ENCODE results near the gene DZANK1.

Gene DZANK1

GRCh38 chr20:18428490-18429173 is 38.2 kb downstream of the DZANK1 start (continued):
- peak; percentile 92 for TF ChIP-seq ZNF561 (tag by site-specific recombination; IDR thresholded peaks at IDR 0.05; ENCODE audit: borderline replicate concordance)
- no peak for TF ChIP-seq ZNF132 (tag by site-specific recombination; IDR thresholded peaks at IDR 0.05; ENCODE audit: borderline replicate concordance)
- TF ChIP-seq PRDM4 (tag by site-specific recombination; IDR thresholded peaks at IDR 0.05): peak; percentile 94
- no peak for TF ChIP-seq ZNF571 (tag by site-specific recombination; IDR thresholded peaks at IDR 0.05)
- TF ChIP-seq ZNF302 (tag by site-specific recombination; IDR thresholded peaks at IDR 0.05; ENCODE audit: low read depth): no peak
- TF ChIP-seq INSM2 (tag by site-specific recombination; IDR thresholded peaks at IDR 0.05): peak; percentile 51; the same call in 1 of the 2 replicates
- peak; percentile 93 for TF ChIP-seq OVOL3 (tag by site-specific recombination; IDR thresholded peaks at IDR 0.05)
- no peak for TF ChIP-seq ZNF280C (tag by site-specific recombination; IDR thresholded peaks at IDR 0.05)
- TF ChIP-seq ZNF335 (tag by site-specific recombination; conservative IDR thresholded peaks at IDR 0.05): 0 out of 2 replicates have a peak, but pooled peaks have one; percentile 2
- no peak for TF ChIP-seq ZNF114 (tag by site-specific recombination; IDR thresholded peaks at IDR 0.05)
- TF ChIP-seq SP2 (tag by site-specific recombination; IDR thresholded peaks at IDR 0.05): no peak
- TF ChIP-seq ZNF16 (tag by site-specific recombination; IDR thresholded peaks at IDR 0.05; ENCODE audit: low read depth): no peak
- TF ChIP-seq SCRT1 (tag by site-specific recombination; IDR thresholded peaks at IDR 0.05; ENCODE audit: borderline replicate concordance): peak; percentile 69; the same call in 1 of the 2 replicates
- TF ChIP-seq ZNF558 (tag by site-specific recombination; IDR thresholded peaks at IDR 0.05): no peak
- no peak for TF ChIP-seq ZFP37 (tag by site-specific recombination; IDR thresholded peaks at IDR 0.05)
- no peak for TF ChIP-seq ZNF10 (tag by site-specific recombination; IDR thresholded peaks at IDR 0.05)
- no peak for TF ChIP-seq ZNF248 (tag by site-specific recombination; IDR thresholded peaks at IDR 0.05)
- TF ChIP-seq ZNF707 (tag by site-specific recombination; IDR thresholded peaks at IDR 0.05): no peak
- peak; percentile 62 for TF ChIP-seq KLF8 (tag by site-specific recombination; IDR thresholded peaks at IDR 0.05)
- TF ChIP-seq ZNF133 (tag by site-specific recombination; IDR thresholded peaks at IDR 0.05): no peak
- TF ChIP-seq, protein P1, sequence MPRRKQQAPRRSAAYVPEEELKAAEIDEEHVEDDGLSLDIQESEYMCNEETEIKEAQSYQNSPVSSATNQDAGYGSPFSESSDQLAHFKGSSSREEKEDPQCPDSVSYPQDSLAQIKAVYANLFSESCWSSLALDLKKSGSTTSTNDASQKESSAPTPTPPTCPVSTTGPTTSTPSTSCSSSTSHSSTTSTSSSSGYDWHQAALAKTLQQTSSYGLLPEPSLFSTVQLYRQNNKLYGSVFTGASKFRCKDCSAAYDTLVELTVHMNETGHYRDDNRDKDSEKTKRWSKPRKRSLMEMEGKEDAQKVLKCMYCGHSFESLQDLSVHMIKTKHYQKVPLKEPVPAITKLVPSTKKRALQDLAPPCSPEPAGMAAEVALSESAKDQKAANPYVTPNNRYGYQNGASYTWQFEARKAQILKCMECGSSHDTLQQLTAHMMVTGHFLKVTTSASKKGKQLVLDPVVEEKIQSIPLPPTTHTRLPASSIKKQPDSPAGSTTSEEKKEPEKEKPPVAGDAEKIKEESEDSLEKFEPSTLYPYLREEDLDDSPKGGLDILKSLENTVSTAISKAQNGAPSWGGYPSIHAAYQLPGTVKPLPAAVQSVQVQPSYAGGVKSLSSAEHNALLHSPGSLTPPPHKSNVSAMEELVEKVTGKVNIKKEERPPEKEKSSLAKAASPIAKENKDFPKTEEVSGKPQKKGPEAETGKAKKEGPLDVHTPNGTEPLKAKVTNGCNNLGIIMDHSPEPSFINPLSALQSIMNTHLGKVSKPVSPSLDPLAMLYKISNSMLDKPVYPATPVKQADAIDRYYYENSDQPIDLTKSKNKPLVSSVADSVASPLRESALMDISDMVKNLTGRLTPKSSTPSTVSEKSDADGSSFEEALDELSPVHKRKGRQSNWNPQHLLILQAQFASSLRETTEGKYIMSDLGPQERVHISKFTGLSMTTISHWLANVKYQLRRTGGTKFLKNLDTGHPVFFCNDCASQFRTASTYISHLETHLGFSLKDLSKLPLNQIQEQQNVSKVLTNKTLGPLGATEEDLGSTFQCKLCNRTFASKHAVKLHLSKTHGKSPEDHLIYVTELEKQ (tag by site-specific recombination; IDR thresholded peaks at IDR 0.05; ENCODE audit: borderline replicate concordance): peak; percentile 83; the same call in 1 of the 2 replicates
- TF ChIP-seq, protein P2, sequence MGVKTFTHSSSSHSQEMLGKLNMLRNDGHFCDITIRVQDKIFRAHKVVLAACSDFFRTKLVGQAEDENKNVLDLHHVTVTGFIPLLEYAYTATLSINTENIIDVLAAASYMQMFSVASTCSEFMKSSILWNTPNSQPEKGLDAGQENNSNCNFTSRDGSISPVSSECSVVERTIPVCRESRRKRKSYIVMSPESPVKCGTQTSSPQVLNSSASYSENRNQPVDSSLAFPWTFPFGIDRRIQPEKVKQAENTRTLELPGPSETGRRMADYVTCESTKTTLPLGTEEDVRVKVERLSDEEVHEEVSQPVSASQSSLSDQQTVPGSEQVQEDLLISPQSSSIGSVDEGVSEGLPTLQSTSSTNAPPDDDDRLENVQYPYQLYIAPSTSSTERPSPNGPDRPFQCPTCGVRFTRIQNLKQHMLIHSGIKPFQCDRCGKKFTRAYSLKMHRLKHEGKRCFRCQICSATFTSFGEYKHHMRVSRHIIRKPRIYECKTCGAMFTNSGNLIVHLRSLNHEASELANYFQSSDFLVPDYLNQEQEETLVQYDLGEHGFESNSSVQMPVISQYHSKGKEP (tag by site-specific recombination; IDR thresholded peaks at IDR 0.05): peak; percentile 85
- TF ChIP-seq ZNF112 (tag by site-specific recombination; IDR thresholded peaks at IDR 0.05): no peak
- TF ChIP-seq ZBTB17 (tag by site-specific recombination; IDR thresholded peaks at IDR 0.05): peak; percentile 34; the same call in 1 of the 2 replicates
- TF ChIP-seq, protein P3, sequence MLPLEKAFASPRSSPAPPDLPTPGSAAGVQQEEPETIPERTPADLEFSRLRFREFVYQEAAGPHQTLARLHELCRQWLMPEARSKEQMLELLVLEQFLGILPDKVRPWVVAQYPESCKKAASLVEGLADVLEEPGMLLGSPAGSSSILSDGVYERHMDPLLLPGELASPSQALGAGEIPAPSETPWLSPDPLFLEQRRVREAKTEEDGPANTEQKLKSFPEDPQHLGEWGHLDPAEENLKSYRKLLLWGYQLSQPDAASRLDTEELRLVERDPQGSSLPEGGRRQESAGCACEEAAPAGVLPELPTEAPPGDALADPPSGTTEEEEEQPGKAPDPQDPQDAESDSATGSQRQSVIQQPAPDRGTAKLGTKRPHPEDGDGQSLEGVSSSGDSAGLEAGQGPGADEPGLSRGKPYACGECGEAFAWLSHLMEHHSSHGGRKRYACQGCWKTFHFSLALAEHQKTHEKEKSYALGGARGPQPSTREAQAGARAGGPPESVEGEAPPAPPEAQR (tag by site-specific recombination; IDR thresholded peaks at IDR 0.05): no peak
- no peak for TF ChIP-seq ZNF530 (tag by site-specific recombination; IDR thresholded peaks at IDR 0.05; ENCODE audit: low read depth)
- TF ChIP-seq ZNF701 (tag by site-specific recombination; IDR thresholded peaks at IDR 0.05): no peak
- TF ChIP-seq GLIS1 (tag by site-specific recombination; IDR thresholded peaks at IDR 0.05): peak; percentile 99

Measured in HEK293 (cell line).